ENCODE measurements around the gene ABCA7. TPM values are rescaled to one million over a fixed set of nuclear protein-coding genes. Genes with fewer than 3 reads are reported as not detected.

The ABCA7 gene
- total RNA-seq, 4 donors from 2014 or later, result 15.5 to 58.7 (median 29.8) TPM

DNA sequence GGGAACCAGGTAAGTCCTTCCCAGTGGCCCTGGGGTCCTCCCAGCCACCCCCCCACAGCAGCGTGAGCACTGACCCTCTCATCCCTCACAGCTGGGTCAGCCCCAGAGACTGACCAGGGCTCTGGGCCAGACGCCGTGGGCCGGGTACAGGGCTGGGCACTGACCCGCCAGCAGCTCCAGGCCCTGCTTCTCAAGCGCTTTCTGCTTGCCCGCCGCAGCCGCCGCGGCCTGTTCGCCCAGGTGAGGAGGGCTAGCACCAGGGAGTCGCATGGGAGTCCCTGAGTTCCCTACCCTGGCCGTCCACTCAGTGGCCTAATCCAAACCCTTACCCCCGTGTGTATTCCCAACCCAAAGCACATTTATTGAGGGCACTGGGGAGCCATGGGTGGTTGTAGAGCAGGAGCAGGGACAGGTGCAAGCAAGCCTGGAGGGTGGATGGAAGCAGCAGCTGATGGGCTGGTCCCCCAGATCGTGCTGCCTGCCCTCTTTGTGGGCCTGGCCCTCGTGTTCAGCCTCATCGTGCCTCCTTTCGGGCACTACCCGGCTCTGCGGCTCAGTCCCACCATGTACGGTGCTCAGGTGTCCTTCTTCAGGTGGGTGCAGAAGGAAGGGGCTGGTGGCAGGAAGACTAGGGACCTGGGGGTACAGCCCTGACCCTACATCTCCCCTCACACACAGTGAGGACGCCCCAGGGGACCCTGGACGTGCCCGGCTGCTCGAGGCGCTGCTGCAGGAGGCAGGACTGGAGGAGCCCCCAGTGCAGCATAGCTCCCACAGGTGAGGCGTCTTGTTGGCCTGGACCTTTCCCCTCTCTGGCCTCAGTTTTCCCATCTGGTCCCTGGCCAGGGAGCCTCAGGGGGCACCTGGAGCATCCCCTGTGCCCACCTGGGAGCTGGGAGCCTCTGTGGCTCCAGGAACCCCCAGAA, 14.5 kb downstream of the ABCA7 start:
- H3K9me3 ChIP-seq, result no peaks in the 10 kb centered on the region
- H3K27ac ChIP-seq, result no peak overlapping the region
- no peak overlapping the region for H3K4me3 ChIP-seq (replicated peaks in 1 of 3)
- H3K27me3 ChIP-seq, result no peaks in the 10 kb centered on the region
- no peaks in the 10 kb centered on the region for H3K4me1 ChIP-seq
- intact Hi-C loops (cut with DNase I), result no loop called here
- DNase-seq, result no peak
- no peak for TF ChIP-seq POLR2A (IDR thresholded peaks at IDR 0.05)
- TF ChIP-seq, protein P1, sequence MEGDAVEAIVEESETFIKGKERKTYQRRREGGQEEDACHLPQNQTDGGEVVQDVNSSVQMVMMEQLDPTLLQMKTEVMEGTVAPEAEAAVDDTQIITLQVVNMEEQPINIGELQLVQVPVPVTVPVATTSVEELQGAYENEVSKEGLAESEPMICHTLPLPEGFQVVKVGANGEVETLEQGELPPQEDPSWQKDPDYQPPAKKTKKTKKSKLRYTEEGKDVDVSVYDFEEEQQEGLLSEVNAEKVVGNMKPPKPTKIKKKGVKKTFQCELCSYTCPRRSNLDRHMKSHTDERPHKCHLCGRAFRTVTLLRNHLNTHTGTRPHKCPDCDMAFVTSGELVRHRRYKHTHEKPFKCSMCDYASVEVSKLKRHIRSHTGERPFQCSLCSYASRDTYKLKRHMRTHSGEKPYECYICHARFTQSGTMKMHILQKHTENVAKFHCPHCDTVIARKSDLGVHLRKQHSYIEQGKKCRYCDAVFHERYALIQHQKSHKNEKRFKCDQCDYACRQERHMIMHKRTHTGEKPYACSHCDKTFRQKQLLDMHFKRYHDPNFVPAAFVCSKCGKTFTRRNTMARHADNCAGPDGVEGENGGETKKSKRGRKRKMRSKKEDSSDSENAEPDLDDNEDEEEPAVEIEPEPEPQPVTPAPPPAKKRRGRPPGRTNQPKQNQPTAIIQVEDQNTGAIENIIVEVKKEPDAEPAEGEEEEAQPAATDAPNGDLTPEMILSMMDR (IDR thresholded peaks at IDR 0.05), result no peak
- no peaks in the 10 kb centered on the region for H3K36me3 ChIP-seq
- 94 to 96% methylated on average over 9 to 21 of the region's 28 CpGs for WGBS, 2 donors

DNA sequence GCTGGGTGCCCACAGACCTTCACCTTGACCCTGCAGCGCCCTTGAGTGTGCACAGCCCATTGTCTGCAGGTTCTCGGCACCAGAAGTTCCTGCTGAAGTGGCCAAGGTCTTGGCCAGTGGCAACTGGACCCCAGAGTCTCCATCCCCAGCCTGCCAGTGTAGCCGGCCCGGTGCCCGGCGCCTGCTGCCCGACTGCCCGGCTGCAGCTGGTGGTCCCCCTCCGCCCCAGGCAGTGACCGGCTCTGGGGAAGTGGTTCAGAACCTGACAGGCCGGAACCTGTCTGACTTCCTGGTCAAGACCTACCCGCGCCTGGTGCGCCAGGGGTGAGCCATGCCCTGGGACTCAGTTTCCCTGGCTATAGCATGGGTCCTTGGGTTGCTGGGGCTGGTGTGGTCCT, 15.1 kb downstream of the ABCA7 start:
- Histone ChIP-seq H3K36me3 (no peaks in the 10 kb centered on the region), H3K9me3 (no peaks in the 10 kb centered on the region), H3K27me3 (no peaks in the 10 kb centered on the region), H3K4me3 (replicated peaks in 1 of 3) (no peak overlapping the region), H3K27ac (no peak overlapping the region), H3K4me1 (no peaks in the 10 kb centered on the region)
- 96% methylated on average over 3 of the region's 14 CpGs; no CpG with 5 or more reads in 1 of the 2 donors for WGBS, 2 donors
- no peak for DNase-seq
- TF ChIP-seq, protein P1 (IDR thresholded peaks at IDR 0.05), result no peak
- no peak for TF ChIP-seq POLR2A (IDR thresholded peaks at IDR 0.05)
- intact Hi-C loops (cut with DNase I), result no loop called here

DNA sequence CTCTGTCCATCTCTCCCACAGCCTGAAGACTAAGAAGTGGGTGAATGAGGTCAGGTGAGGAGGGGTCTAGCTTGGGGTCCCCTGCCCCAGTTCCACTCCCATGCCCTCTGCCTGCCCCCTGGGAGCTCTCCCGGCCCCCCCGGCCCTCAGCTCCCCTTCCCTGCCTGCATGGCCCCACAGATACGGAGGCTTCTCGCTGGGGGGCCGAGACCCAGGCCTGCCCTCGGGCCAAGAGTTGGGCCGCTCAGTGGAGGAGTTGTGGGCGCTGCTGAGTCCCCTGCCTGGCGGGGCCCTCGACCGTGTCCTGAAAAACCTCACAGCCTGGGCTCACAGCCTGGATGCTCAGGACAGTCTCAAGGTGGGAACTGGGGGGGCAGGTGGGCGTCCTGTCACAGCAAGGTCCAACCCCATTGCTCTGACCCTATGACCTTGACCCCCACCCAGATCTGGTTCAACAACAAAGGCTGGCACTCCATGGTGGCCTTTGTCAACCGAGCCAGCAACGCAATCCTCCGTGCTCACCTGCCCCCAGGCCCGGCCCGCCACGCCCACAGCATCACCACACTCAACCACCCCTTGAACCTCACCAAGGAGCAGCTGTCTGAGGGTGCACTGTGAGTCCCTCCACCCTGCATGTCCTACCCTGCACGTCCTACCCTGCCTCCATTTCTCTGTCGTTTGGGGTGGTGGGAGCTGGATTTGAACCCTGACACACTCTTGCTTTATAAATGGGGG, 16.1 kb downstream of the ABCA7 start:
- no peaks in the 10 kb centered on the region for H3K36me3 ChIP-seq
- intact Hi-C loops (cut with DNase I), result no loop called here
- no peaks in the 10 kb centered on the region for H3K4me1 ChIP-seq
- no peak for TF ChIP-seq POLR2A (IDR thresholded peaks at IDR 0.05)
- TF ChIP-seq, protein P1 (IDR thresholded peaks at IDR 0.05), result no peak
- WGBS, 2 donors, result 94 to 95% methylated on average over 14 to 15 of the region's 20 CpGs
- no peaks in the 10 kb centered on the region for H3K9me3 ChIP-seq
- H3K27me3 ChIP-seq, result no peaks in the 10 kb centered on the region
- no peak for DNase-seq
- H3K27ac ChIP-seq, result no peak overlapping the region
- no peak overlapping the region for H3K4me3 ChIP-seq (replicated peaks in 1 of 3)

DNA sequence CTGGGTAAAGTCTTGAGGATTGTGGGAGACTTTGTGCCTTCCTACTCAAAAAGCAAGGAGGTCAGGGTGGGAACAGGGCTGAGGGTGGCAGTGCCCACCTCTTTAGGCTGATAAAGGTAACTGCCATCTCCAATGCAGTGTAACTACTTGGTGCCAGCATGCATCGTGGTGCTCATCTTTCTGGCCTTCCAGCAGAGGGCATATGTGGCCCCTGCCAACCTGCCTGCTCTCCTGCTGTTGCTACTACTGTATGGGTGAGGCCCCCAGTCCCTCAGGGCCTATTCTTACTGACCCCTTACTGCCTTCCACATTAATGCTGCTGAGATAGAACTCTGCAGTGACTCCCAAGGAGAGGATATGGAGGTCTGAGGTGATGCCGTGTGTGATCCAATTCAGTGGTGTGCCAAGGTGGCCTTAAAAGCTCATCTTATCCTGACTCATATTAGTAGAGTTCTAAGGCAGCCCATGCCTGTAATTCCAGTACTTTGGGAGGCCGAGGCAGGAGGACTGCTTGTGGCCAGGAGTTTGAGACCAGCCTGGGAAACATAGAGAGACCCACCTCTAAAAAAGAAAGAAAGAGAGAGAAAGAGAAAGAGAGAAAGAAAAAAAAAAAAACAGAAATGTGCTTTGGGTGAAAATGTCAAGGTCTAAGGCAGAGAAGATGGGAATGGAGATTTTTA, 17.4 kb downstream of the ABCA7 start:
- H3K4me3 ChIP-seq (replicated peaks in 1 of 3), result no peak overlapping the region
- WGBS, 2 donors, result 28 to 46% methylated on average over 2 to 3 of the region's 3 CpGs
- H3K4me1 ChIP-seq, result no peaks in the 10 kb centered on the region
- no peaks in the 10 kb centered on the region for H3K9me3 ChIP-seq
- DNase-seq, result no peak
- TF ChIP-seq, protein P1 (IDR thresholded peaks at IDR 0.05), result no peak
- no peak for TF ChIP-seq POLR2A (IDR thresholded peaks at IDR 0.05)
- no peak overlapping the region for H3K27ac ChIP-seq
- intact Hi-C loops (cut with DNase I), result no loop called here
- no peaks in the 10 kb centered on the region for H3K27me3 ChIP-seq
- H3K36me3 ChIP-seq, result no peaks in the 10 kb centered on the region
